ENCODE measurements around the gene ACVR1. TPM values are rescaled to one million over a fixed set of nuclear protein-coding genes. Genes with fewer than 3 reads are reported as not detected.

ACVR1 gene
- total RNA-seq, 1 donor from 2014 or later = 22.4 TPM

DNA sequence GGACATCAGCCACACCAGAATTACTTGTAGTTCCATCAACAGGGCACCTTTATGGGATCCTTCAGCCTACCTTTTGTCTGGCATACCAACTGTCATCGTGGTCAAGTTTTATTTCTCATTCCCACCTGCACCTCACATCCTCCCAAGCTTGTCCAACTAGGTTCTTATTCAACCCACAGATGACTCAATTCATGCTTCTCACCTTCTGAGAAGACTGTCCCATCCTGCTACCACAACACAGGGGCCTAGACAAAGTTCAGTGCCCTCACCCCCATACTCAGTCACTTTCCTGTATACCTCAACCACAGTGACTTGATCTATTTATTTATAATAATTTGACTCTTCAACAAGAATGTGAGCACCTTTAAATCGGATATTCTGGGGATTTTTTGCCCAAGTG lies 133.1 kb downstream of the ACVR1 start:
- Histone ChIP-seq H3K27me3 (ENCODE audit: control insufficient read depth, insufficient read depth, low read length) (no peaks in the 10 kb centered on the region), H3K36me3 (ENCODE audit: control insufficient read depth, insufficient read depth, low read length) (no peaks in the 10 kb centered on the region), H3K4me3 (ENCODE audit: low read depth, low read length) (no peak overlapping the region)
- TF ChIP-seq, protein P1, sequence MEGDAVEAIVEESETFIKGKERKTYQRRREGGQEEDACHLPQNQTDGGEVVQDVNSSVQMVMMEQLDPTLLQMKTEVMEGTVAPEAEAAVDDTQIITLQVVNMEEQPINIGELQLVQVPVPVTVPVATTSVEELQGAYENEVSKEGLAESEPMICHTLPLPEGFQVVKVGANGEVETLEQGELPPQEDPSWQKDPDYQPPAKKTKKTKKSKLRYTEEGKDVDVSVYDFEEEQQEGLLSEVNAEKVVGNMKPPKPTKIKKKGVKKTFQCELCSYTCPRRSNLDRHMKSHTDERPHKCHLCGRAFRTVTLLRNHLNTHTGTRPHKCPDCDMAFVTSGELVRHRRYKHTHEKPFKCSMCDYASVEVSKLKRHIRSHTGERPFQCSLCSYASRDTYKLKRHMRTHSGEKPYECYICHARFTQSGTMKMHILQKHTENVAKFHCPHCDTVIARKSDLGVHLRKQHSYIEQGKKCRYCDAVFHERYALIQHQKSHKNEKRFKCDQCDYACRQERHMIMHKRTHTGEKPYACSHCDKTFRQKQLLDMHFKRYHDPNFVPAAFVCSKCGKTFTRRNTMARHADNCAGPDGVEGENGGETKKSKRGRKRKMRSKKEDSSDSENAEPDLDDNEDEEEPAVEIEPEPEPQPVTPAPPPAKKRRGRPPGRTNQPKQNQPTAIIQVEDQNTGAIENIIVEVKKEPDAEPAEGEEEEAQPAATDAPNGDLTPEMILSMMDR (IDR thresholded peaks at IDR 0.05; ENCODE audit: insufficient read depth, low read length, poor library complexity, severe bottlenecking) = no peak
- no peak for DNase-seq (ENCODE audit: low read depth)

DNA sequence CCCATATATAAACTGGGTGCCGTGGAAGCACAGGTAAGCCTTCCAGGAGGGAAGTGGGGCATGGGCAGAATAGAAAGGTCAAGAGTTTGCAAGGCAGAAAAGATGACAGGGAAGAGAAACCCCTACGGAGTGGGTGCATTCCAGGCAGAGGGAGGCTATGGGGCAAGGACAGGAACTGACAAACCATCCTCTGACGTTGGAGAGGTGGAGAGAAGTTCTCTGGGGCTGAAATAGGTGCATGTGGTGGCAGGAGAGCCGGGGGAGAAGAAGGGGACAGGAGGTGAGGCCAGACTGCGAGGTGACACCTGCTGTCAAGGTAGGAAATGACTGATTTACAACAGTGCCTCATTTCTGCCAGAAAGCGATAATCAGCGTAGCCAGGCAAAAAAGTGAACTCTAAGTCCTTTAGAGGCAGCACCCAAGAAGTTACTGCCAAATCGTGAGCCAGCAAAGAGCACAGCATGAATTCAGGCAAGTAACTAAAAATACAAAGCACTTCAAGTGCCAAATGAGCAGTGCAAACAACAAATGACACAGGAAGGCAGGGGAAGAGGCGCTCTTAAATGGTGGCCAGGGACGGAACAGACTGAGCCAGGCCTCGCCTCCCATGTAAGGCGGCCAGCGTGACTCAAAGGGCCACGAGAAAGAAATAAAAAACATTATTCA lies 134.2 kb downstream of the ACVR1 start:
- Histone ChIP-seq H3K27me3 (ENCODE audit: control insufficient read depth, insufficient read depth, low read length) (no peaks in the 10 kb centered on the region), H3K36me3 (ENCODE audit: control insufficient read depth, insufficient read depth, low read length) (no peaks in the 10 kb centered on the region), H3K4me3 (ENCODE audit: low read depth, low read length) (no peak overlapping the region)
- no peak for DNase-seq (ENCODE audit: low read depth)
- TF ChIP-seq, protein P1 (IDR thresholded peaks at IDR 0.05; ENCODE audit: insufficient read depth, low read length, poor library complexity, severe bottlenecking) = no peak

DNA sequence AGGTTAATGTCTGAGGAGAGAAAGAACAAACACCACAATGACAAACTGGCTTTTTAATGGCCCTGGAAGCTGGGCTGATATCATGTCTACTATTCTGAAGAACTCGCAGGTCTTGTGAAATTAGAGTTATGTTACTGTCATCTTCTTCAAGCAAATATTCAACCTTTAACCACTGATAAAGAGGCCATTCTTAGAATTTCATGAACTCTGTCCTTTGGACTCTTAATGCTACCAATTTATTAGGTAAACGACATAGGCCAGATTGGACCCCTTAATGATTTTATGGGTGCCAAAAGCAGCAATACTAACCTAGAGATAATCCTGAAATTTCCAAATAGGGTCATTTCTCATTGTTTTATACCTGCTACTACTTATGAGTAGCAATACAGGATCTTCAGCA lies 138.5 kb downstream of the ACVR1 start:
- DNase-seq (ENCODE audit: low read depth) = no peak
- TF ChIP-seq, protein P1 (IDR thresholded peaks at IDR 0.05; ENCODE audit: insufficient read depth, low read length, poor library complexity, severe bottlenecking) = no peak
- Histone ChIP-seq H3K36me3 (ENCODE audit: control insufficient read depth, insufficient read depth, low read length) (peaks cover 2% of the 10 kb centered on the region), H3K27me3 (ENCODE audit: control insufficient read depth, insufficient read depth, low read length) (no peaks in the 10 kb centered on the region), H3K4me3 (ENCODE audit: low read depth, low read length) (no peak overlapping the region)

DNA sequence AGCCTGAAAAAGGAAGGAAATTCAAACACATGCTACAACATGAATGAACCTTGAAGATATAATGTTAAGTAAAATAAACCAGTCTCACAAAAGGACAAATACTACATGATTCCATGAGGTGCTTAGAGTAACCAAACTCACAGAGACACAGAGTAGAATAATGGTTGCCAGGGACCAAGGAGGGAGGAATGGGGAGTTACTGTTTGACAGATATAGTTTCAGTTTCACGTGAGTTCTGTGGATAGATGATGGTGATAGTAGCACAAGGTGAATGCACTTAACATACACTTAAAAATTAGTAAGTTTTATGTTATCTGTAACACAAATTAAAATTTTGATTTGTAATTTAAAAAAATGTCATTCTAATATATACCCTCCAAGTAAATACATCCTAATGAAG lies 140.6 kb downstream of the ACVR1 start:
- DNase-seq (ENCODE audit: low read depth) = no peak
- peaks cover 3% of the 10 kb centered on the region for H3K36me3 ChIP-seq (ENCODE audit: control insufficient read depth, insufficient read depth, low read length)
- TF ChIP-seq, protein P1 (IDR thresholded peaks at IDR 0.05; ENCODE audit: insufficient read depth, low read length, poor library complexity, severe bottlenecking) = no peak
- H3K27me3 ChIP-seq (ENCODE audit: control insufficient read depth, insufficient read depth, low read length) = no peaks in the 10 kb centered on the region
- H3K4me3 ChIP-seq (ENCODE audit: low read depth, low read length) = no peak overlapping the region

DNA sequence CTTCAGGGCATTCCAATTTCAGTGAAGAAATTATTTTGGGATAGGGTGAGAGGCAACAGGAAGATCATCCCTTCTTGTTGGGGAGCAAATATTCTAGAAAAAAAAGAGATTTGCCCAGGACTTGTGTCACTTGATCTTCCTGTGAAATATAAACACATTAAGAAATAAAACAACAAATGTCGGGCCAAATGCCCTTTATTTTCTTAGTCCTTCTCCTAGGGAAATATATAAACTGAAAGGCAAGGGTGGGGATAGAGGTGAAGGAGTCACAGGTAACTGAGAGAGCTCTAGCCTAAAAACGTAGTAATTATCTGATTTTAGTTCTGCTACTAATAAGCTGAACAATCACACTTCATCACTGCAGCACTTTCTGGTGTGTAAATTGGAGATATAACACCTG lies 142.9 kb downstream of the ACVR1 start:
- TF ChIP-seq, protein P1 (IDR thresholded peaks at IDR 0.05; ENCODE audit: insufficient read depth, low read length, poor library complexity, severe bottlenecking) = no peak
- no peak for DNase-seq (ENCODE audit: low read depth)
- Histone ChIP-seq H3K4me3 (ENCODE audit: low read depth, low read length) (no peak overlapping the region), H3K36me3 (ENCODE audit: control insufficient read depth, insufficient read depth, low read length) (peaks cover 3% of the 10 kb centered on the region), H3K27me3 (ENCODE audit: control insufficient read depth, insufficient read depth, low read length) (no peaks in the 10 kb centered on the region)

DNA sequence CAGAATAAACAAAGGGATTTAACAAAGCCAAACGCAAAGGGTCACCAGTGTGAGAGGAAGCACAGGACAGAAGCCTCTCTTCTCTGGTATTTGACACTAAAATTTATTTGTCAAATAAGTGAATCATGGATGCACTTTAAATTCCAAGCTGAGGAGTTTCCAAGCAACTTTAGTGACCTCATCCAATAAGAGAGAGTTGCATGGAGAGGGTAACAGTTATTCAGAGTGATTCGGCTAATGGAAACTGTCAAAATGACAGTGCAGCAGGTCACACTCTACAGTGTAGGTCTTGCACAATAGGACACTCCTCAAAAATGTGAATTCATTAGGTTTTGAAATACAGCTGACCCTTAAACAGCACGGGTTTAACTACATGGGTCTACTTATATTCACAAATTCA lies 143.5 kb downstream of the ACVR1 start:
- DNase-seq (ENCODE audit: low read depth) = no peak
- TF ChIP-seq, protein P1 (IDR thresholded peaks at IDR 0.05; ENCODE audit: insufficient read depth, low read length, poor library complexity, severe bottlenecking) = no peak
- Histone ChIP-seq H3K4me3 (ENCODE audit: low read depth, low read length) (no peak overlapping the region), H3K36me3 (ENCODE audit: control insufficient read depth, insufficient read depth, low read length) (peaks cover 3% of the 10 kb centered on the region), H3K27me3 (ENCODE audit: control insufficient read depth, insufficient read depth, low read length) (no peaks in the 10 kb centered on the region)

Measured in kidney epithelial cell (primary cell).